WERI-Rb-1 (cell line): Measurements from ENCODE around the gene TLL2.
A peak's percentile ranks its signal among the peaks of the same experiment; 100 is the strongest.

Source experiments
- DNase-seq: peaks from one replicate; pipeline ENCODE4 v3.0.0-alpha.2; 2020
- H3K27ac ChIP-seq: fragments of 250-450 bp; sonication (Bioruptor Pico); 2 replicates; pipeline ENCODE4 v1.5.1; 2020; ENCODE audit warnings: mild to moderate bottlenecking, moderate library complexity
- H3K27me3 ChIP-seq: fragments of 250-450 bp; sonication (Bioruptor Pico); 2 replicates; pipeline ENCODE4 v1.5.1; 2021; ENCODE audit warnings: mild to moderate bottlenecking, low read depth, moderate library complexity; ENCODE audit not compliant: insufficient read depth, severe bottlenecking
- H3K36me3 ChIP-seq: fragments of 250-450 bp; sonication (Bioruptor Pico); 2 replicates; pipeline ENCODE4 v1.5.1; 2020; ENCODE audit warnings: mild to moderate bottlenecking, moderate library complexity
- H3K4me3 ChIP-seq: 2 replicates; pipeline ENCODE4 v1.5.1; 2011; ENCODE audit warnings: low read depth, mild to moderate bottlenecking, control low read depth, low read length
- H3K9me3 ChIP-seq: fragments of 250-450 bp; sonication (Bioruptor Pico); 2 replicates; pipeline ENCODE4 v1.5.1; 2021; ENCODE audit warnings: mild to moderate bottlenecking, moderate library complexity; ENCODE audit not compliant: severe bottlenecking
- CTCF ChIP-seq: IDR thresholded peaks from 2 replicates; pipeline ENCODE4 v1.5.1; 2011; ENCODE audit warnings: low read depth, mild to moderate bottlenecking, control low read depth, inconsistent platforms, low read length

Gene TLL2

GRCh38 chr10:96327462-96327861, 186.3 kb downstream of the TLL2 start:
- TF ChIP-seq CTCF = no peak
- Histone ChIP-seq H3K9me3 (no peaks in the 10 kb centered on the region), H3K27me3 (no peaks in the 10 kb centered on the region), H3K36me3 (no peaks in the 10 kb centered on the region), H3K27ac (no peak overlapping the region), H3K4me3 (no peak overlapping the region)
- no peak for DNase-seq

DNA sequence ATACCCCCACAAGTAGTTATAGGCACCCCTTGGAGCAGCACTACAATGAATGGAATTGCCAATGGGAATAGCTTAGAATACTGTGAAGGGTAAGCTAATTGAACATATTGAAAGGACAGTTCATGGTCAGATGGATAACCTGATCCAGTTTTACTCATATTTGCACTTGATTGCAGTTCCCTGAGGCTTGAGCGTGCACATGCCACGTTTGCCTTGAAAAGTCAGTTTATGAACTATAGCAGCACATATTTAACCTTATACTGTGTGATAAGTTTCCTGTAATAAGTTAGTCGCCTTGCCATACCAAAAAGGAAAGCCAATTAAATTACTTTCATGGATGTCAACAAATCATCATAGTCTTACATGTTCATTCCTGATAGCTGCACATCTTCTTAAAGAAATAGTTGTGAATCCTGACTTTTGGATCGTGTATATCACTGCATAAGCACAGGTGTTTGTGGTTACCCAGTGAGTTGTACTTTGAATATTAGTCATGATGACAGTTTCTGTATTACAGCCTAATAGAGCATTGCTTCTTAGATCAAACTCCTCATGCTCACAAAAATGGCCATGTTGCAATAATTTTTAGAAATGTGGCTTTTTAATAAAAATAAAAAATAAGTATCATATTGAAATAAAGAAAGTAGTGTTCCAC, 187.9 kb downstream of the TLL2 start:
- Histone ChIP-seq H3K36me3 (no peaks in the 10 kb centered on the region), H3K27me3 (no peaks in the 10 kb centered on the region), H3K27ac (no peak overlapping the region), H3K9me3 (no peaks in the 10 kb centered on the region), H3K4me3 (no peak overlapping the region)
- DNase-seq = no peak
- no peak for TF ChIP-seq CTCF

GRCh38 chr10:96324447-96324846, 189.3 kb downstream of the TLL2 start:
- H3K27me3 ChIP-seq = no peaks in the 10 kb centered on the region
- H3K27ac ChIP-seq = no peak overlapping the region
- DNase-seq = no peak
- H3K4me3 ChIP-seq = no peak overlapping the region
- H3K9me3 ChIP-seq = no peaks in the 10 kb centered on the region
- TF ChIP-seq CTCF = no peak
- no peaks in the 10 kb centered on the region for H3K36me3 ChIP-seq

DNA sequence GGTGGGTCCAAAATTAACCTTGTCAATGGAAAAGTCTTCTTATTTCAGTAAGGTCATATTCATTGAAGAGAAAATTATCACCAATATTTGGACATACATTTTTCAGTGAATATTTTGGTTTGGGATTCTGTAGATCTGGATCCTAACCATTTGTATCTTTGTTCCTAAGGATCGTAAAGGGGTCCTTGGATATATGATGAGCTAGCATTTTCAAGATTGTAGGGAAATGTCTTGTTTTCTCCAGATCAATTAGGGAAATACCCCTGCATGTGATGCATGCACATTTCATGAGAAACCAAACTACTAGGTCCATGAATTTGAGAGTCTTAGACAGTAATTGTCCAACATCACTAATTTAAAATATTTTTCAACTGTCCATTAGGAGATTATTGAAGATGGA, 191.5 kb downstream of the TLL2 start:
- no peaks in the 10 kb centered on the region for H3K36me3 ChIP-seq
- H3K9me3 ChIP-seq = no peaks in the 10 kb centered on the region
- H3K4me3 ChIP-seq = no peak overlapping the region
- TF ChIP-seq CTCF = no peak
- H3K27ac ChIP-seq = no peak overlapping the region
- H3K27me3 ChIP-seq = no peaks in the 10 kb centered on the region
- no peak for DNase-seq

GRCh38 chr10:96321822-96322221, 191.9 kb downstream of the TLL2 start:
- Histone ChIP-seq H3K4me3 (no peak overlapping the region), H3K9me3 (no peaks in the 10 kb centered on the region), H3K27ac (no peak overlapping the region), H3K27me3 (no peaks in the 10 kb centered on the region), H3K36me3 (no peaks in the 10 kb centered on the region)
- TF ChIP-seq CTCF = 0 out of 2 replicates have a peak, but pooled peaks have one; percentile 27
- no peak for DNase-seq

DNA sequence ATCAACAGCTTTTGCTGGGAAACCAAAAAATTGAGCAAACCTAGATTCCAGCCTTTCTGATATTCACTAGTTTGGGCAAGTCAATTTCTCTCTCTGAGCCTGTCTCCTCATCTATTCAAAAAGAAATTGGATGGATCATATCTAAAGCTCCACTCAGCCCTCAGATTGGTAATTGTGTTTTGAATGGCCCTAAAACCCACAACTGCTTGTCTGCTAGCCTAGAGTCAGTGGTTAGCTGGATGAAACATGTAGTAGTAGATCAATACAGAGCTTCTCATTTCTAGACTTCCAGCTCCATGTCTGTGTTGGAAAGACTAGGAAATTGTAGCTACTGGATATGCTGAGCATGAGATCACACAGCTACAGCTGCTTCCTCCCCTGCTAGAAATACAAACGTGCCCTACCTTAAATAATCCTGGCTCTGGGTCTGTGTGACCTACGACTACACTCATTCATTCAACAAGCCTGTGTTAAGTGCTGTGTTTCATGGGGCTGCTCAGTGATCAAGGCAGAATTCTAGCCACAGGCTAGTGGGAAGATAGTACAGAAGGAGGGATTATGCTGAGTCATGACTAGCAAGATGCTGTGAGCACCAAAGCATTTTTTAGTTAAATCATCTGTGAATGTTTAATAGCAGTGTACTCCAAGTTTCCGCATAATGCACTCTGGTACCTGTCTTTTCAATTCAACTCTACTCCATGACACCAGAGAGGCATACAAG, 193.8 kb downstream of the TLL2 start:
- Histone ChIP-seq H3K9me3 (no peaks in the 10 kb centered on the region), H3K27ac (no peak overlapping the region), H3K36me3 (no peaks in the 10 kb centered on the region), H3K27me3 (no peaks in the 10 kb centered on the region), H3K4me3 (no peak overlapping the region)
- no peak for DNase-seq
- TF ChIP-seq CTCF = no peak
